ENCODE data around the gene LYPD8. TPM values are rescaled to one million over a fixed set of nuclear protein-coding genes. Genes with fewer than 3 reads are reported as not detected.

The LYPD8 gene
- total RNA-seq, 1 donor from 2014 or later = not detected

- peaks cover 3% of the 10 kb centered on the region for H3K27me3 Mint-ChIP-seq (ENCODE audit: insufficient read depth, low read depth)
- H3K9me3 Mint-ChIP-seq = peaks cover 40% of the 10 kb centered on the region
- H3K27ac Mint-ChIP-seq = no peak overlapping the region
- Histone ChIP-seq H3K79me2 (ENCODE audit: low read depth) (no peaks in the 10 kb centered on the region), H3K4me3 (no peak overlapping the region), H3K27me3 (no peaks in the 10 kb centered on the region), H3F3A (ENCODE audit: low read depth) (no peaks in the 10 kb centered on the region), H3K4me2 (no peak overlapping the region), H3K9me3 (ENCODE audit: low read depth) (peaks cover 27% of the 10 kb centered on the region), H4K20me1 (ENCODE audit: low read depth) (no peaks in the 10 kb centered on the region), H3K9ac (no peak overlapping the region), H3K27ac (no peak overlapping the region), H2AFZ (replicated peaks) (no peak overlapping the region), H3K4me1 (no peaks in the 10 kb centered on the region), H3K36me3 (no peaks in the 10 kb centered on the region)
- no peak overlapping the region for H3K4me3 Mint-ChIP-seq
- TF ChIP-seq EZH2 (IDR thresholded peaks at IDR 0.05) = no peak
- TF ChIP-seq CTCF (IDR thresholded peaks at IDR 0.05) = no peak
- TF ChIP-seq EZH2phosphoT487 (IDR thresholded peaks at IDR 0.05) = no peak
- no peak for DNase-seq (ENCODE audit: low spot score)
- H3K36me3 Mint-ChIP-seq = no peaks in the 10 kb centered on the region
- H3K4me1 Mint-ChIP-seq = no peaks in the 10 kb centered on the region
These were observed 60.0 kb downstream of the LYPD8 start for GRCh38 chr1:248695451-248696132.

GRCh38 chr1:248691567-248692155 lies 63.9 kb downstream of the LYPD8 start:
- TF ChIP-seq CTCF (IDR thresholded peaks at IDR 0.05) (no peak), EZH2phosphoT487 (IDR thresholded peaks at IDR 0.05) (no peak), EZH2 (IDR thresholded peaks at IDR 0.05) (no peak)
- H3K27me3 Mint-ChIP-seq (ENCODE audit: insufficient read depth, low read depth) = no peaks in the 10 kb centered on the region
- H3K36me3 Mint-ChIP-seq = no peaks in the 10 kb centered on the region
- no peaks in the 10 kb centered on the region for H3K4me1 ChIP-seq
- H3K9me3 Mint-ChIP-seq = peaks cover 41% of the 10 kb centered on the region
- H3K4me2 ChIP-seq = no peak overlapping the region
- no peak for DNase-seq (ENCODE audit: low spot score)
- H4K20me1 ChIP-seq (ENCODE audit: low read depth) = no peaks in the 10 kb centered on the region
- no peak overlapping the region for H3K27ac ChIP-seq
- no peaks in the 10 kb centered on the region for H3F3A ChIP-seq (ENCODE audit: low read depth)
- H3K79me2 ChIP-seq (ENCODE audit: low read depth) = no peaks in the 10 kb centered on the region
- H2AFZ ChIP-seq (replicated peaks) = no peak overlapping the region
- no peaks in the 10 kb centered on the region for H3K27me3 ChIP-seq
- peaks cover 27% of the 10 kb centered on the region for H3K9me3 ChIP-seq (ENCODE audit: low read depth)
- no peak overlapping the region for H3K9ac ChIP-seq
- H3K4me3 ChIP-seq = no peak overlapping the region
- H3K4me1 Mint-ChIP-seq = no peaks in the 10 kb centered on the region
- H3K27ac Mint-ChIP-seq = no peak overlapping the region
- no peaks in the 10 kb centered on the region for H3K36me3 ChIP-seq
- H3K4me3 Mint-ChIP-seq = no peak overlapping the region

Small RNA genes lying within 50 kb of the gene (small RNA-seq; reads per million reads assigned to genes)
- not detected for gene AHCYP8

Other genes starting within 250 kb of the LYPD8 start
- gene OR2G6, start 247.7 kb downstream of the LYPD8 start, total RNA-seq (ENCODE audit: low replicate concordance) = not detected in 2 replicates
- gene OR2T29, start 193.0 kb downstream of the LYPD8 start, total RNA-seq (ENCODE audit: low replicate concordance) = not detected in 2 replicates
- not detected in 2 replicates for gene OR2T34, start 181.0 kb downstream of the LYPD8 start, total RNA-seq (ENCODE audit: low replicate concordance)
- not detected in 2 replicates for gene OR2T10, start 158.1 kb downstream of the LYPD8 start, total RNA-seq (ENCODE audit: low replicate concordance)
- not detected in 2 replicates for gene OR2T11, start 120.7 kb downstream of the LYPD8 start, total RNA-seq (ENCODE audit: low replicate concordance)
- not detected in 2 replicates for gene OR2T35, start 110.5 kb downstream of the LYPD8 start, total RNA-seq (ENCODE audit: low replicate concordance)
- not detected in 2 replicates for gene OR2T27, start 100.2 kb downstream of the LYPD8 start, total RNA-seq (ENCODE audit: low replicate concordance)
- gene OR14I1, start 53.0 kb downstream of the LYPD8 start, total RNA-seq (ENCODE audit: low replicate concordance) = not detected in 2 replicates
- 9.6 and 30.8 TPM in 2 replicates for gene SH3BP5L, start 70.2 kb upstream of the LYPD8 start, total RNA-seq (ENCODE audit: low replicate concordance)
- 16.9 and 35.5 TPM in 2 replicates for gene ZNF672, start 82.5 kb upstream of the LYPD8 start, total RNA-seq (ENCODE audit: low replicate concordance)
- gene ZNF692, start 103.3 kb upstream of the LYPD8 start, total RNA-seq (ENCODE audit: low replicate concordance) = 37.8 and 84.9 TPM in 2 replicates
- 7.9 and 11.2 TPM in 2 replicates for gene PGBD2, start 150.5 kb upstream of the LYPD8 start, total RNA-seq (ENCODE audit: low replicate concordance)

All from neural progenitor cell (in vitro differentiated cells).